HG02763 (cell line): ENCODE data around the gene CTBP1.

Source experiments
- ATAC-seq: cut with Tn5 transposase; IDR thresholded peaks from one replicate; pipeline ENCODE4 v1.9.1; 2021; ENCODE audit warnings: mild to moderate bottlenecking, moderate library complexity; ENCODE audit not compliant: unreplicated experiment

CTBP1 gene

GRCh38 chr4:1250921-1251772 is 2.2 kb upstream of the CTBP1 start:
- ATAC-seq = no peak

DNA sequence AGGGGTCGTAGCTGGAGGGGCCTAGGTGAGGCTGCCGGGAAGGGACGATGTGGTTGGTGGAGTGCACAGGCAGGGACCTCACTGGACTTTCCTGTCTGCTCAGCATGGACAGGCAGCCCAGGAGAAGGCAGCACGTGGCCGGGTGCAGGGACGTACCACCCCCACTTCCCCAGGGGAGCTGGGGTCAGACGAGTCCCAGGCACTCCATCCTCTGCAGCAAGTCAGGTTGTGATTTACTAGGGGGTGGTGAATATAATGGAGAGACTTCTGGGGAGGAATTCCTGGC is 1.5 kb upstream of the CTBP1 start:
- no peak for ATAC-seq

- peak; percentile 3 for ATAC-seq
These were observed 999 bp upstream of the CTBP1 start for GRCh38 chr4:1249731-1250526.

- peak; percentile 63 for ATAC-seq
These were observed 309 bp upstream of the CTBP1 start for GRCh38 chr4:1249148-1249730.

GRCh38 chr4:1247864-1248244 is 1.1 kb downstream of the CTBP1 start:
- ATAC-seq = no peak

- ATAC-seq = no peak
These were observed 1.7 kb downstream of the CTBP1 start for GRCh38 chr4:1246901-1247863.

- no peak for ATAC-seq
These were observed 2.6 kb downstream of the CTBP1 start for GRCh38 chr4:1246111-1246881.

- ATAC-seq = no peak
These were observed 3.4 kb downstream of the CTBP1 start for GRCh38 chr4:1245481-1246051.

DNA sequence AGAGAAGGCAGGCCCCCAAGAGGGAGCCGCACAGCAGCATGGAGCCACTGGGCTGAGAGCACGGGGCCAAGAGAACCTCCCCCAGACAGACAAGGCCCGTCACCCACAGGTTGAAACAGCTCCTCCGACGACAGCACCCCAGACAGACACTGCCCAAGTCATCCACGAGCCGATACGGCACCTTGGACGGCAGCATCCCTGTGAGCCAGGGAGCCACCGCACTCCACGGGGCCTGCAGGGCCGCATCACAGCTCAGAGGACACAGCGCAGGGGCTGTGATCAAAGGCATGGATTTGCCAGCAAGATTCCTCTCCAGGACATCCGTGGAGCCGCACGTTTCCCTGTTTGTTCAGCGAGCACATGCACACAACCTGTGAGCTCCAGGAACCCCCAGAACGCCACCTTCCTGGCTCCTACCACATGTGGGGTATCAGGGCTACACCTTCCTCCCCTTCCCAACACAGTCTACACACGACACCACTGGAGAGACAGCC is 3.9 kb downstream of the CTBP1 start:
- no peak for ATAC-seq

- no peak for ATAC-seq
These were observed 4.6 kb downstream of the CTBP1 start for GRCh38 chr4:1244081-1244977.

GRCh38 chr4:1243451-1244080 is 5.4 kb downstream of the CTBP1 start:
- ATAC-seq = no peak

DNA sequence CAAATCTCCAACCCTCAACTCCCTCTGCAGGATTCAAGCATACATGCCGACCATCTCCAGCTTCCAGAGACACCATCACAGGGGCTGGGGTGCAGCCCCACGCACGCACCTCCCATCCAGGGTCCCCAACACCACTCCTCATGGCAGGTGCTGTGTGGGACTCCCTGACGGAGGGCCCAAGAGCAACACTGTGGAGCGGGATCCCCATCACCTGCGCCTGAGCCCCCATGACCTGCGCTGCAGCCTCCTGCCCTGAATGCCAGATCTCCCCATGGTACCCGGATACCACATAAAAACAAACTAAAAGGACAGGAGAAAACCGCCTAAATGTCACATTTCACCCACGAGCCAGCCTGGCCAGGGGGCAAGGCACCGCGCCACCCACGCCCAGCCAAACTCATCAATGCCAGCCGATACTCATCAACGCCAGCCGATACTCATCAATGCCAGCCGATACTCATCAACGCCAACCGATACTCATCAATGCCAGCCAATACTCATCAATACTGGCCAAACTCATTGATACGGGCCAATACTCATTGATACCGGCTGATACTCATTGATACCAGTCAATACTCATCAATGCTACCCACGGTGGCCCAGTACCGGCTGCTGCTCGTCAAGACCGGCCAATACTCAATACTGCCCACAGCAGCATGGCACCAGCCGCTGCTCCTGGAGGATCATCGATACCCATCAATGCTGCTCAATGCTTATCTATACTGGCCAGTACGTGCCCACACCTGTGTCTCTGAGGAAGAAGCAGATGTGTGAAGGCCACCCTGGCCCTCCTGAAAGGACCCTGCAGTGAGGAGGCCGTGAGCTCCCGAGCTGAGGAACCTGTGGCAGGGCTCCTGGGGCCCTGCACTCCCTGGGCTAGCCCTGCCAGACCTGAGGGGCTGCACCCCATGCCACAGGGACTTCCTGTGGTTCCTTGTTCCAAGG is 6.2 kb downstream of the CTBP1 start:
- ATAC-seq = no peak

DNA sequence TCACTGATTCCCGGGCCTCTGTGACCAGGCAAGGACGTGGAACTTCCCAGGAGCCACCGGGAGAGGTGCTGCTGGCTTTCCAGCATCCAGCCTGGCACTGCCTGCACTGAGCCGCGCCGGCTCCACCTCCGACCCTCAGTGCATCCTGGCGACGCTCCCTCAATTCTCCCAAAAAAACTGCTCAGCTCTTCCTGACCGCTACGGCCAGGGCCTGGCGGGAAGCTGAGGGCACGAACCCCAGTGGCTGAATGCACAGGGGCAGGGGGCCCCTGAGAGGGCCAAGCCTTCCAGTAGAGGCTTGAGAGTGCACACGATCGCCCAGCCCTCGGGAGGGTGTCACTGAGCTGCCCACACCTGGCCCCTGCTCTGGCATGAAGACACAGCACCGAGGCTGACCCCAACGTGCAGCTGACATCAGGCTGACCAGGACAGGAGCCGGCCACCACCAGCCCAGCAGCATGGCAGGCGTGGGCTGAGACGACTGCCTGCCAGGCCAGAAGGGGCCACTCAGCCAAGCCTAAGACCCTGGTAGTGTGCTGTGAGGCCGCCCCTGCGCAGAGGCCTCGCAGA is 6.9 kb downstream of the CTBP1 start:
- ATAC-seq = no peak

DNA sequence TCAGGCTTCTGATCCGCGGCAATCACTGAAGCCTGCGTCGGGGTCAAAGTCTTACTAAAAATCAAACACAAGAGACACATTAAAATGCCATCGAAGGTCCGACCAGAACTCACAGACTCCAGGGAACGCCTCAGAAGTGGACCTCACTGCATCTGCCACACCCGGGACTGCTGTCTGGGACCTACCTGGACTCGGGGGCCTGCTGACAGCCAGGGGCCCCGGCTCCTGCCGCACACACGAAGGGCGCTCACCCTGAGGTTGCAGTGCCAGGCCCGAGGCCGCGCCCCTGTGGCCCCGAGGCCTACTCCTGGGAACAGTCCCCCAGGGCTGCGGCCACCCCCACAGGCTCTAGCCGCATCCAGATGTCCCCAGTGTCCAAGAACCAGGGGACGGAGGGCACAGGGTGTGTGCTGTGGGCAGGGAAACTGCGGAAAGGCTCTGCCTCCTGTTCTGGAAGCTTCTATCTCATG is 7.4 kb downstream of the CTBP1 start:
- ATAC-seq = no peak

DNA sequence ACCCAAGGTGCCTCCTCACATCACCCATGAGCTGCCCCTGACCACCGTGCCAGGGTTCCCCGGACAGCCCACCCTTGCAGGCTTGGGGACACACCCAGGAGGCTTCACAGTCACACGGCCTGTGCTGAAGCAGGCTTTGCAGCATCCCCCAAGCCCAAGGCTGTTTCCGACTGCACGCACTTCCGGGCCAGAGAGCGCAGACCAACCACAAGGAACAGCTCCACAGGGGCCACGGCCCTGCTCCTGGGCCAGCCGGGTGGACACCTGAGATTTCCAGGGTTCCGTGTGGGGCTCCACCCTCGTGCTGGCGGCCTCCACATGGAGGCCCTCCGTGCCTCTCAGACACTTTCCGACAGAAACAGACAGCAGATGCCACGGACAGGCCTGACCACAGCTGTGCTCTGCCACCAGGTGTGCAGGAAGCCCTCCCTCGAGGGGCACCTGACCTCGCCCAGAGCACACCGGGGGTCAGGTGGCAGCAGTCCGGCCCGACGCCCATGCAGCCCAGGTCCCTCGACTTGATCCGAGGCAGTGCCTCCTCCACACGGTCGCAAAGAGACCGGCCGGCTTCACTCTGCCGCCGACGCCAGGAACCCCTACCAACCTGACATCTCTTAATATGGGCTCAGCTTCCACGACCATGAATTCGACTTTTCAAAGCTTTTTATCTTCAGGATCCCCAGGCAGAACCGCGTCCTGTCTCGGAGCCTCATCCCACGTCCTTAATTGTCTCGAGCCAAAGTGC is 8.0 kb downstream of the CTBP1 start:
- no peak for ATAC-seq

DNA sequence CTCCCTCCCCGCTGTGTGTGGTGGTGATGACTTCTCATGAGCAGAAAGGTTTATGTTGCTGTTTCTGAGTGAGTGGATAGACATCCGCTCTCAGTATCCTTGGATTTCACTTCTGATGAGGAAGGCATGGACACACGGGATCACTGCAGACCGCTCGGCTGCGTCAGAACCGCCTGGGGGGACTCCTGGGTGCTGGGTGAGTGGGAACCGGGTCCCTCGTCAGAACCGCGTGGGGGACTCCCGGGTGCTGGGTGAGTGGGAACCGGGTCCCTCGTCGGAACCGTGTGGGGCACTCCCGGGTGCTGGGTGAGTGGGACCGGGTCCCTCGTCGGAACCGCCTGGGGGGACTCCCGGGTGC is 9.0 kb downstream of the CTBP1 start:
- ATAC-seq = no peak
